SU-DHL-6 (cell line): ENCODE results near the gene SSX2IP.

Experiments used
- H2AFZ ChIP-seq: fragments of 200-600 bp; sonication (generic); 2 replicates; pipeline ENCODE4 v1.6.1; 2014; ENCODE audit warnings: low read depth, mild to moderate bottlenecking, moderate library complexity, mixed read lengths, antibody characterized with exemption, low read length; ENCODE audit not compliant: severe bottlenecking
- H3F3A ChIP-seq: fragments of 200-600 bp; shearing (Covaris generic); 2 replicates; pipeline ENCODE4 v1.6.0; 2016; ENCODE audit warnings: antibody characterized with exemption, mild to moderate bottlenecking; ENCODE audit not compliant: insufficient read depth
- H3K27ac ChIP-seq: fragments of 200-600 bp; sonication (generic); 2 replicates; pipeline ENCODE4 v1.5.1; 2016; ENCODE audit warnings: low read depth, mild to moderate bottlenecking, low read length, moderate library complexity, mixed read lengths
- H3K27me3 ChIP-seq: fragments of 200-600 bp; sonication (generic), shearing (Covaris generic); 2 replicates; pipeline ENCODE4 v1.6.0; 2014; ENCODE audit warnings: mild to moderate bottlenecking, low read length
- H3K36me3 ChIP-seq: fragments of 200-600 bp; sonication (generic); 2 replicates; pipeline ENCODE4 v1.6.1; 2014; ENCODE audit warnings: mild to moderate bottlenecking, low read length, mixed read lengths
- H3K4me2 ChIP-seq: fragments of 300-600, 200-600 bp; shearing (Covaris generic), sonication (generic); 2 replicates; pipeline ENCODE4 v1.6.0; 2014; ENCODE audit warnings: low read length, low read depth, mild to moderate bottlenecking; ENCODE audit not compliant: poor library complexity, severe bottlenecking
- H3K4me3 ChIP-seq: fragments of 200-600 bp; sonication (generic); 2 replicates; pipeline ENCODE4 v1.5.1; 2014; ENCODE audit warnings: antibody characterized with exemption, low read length, mild to moderate bottlenecking, mixed read lengths; ENCODE audit not compliant: insufficient read depth, poor library complexity, severe bottlenecking
- H3K79me2 ChIP-seq: fragments of 200-600 bp; sonication (generic); 2 replicates; pipeline ENCODE4 v1.6.1; 2014; ENCODE audit warnings: mild to moderate bottlenecking, low read length, moderate library complexity; ENCODE audit not compliant: insufficient read depth
- H3K9ac ChIP-seq: fragments of 200-600 bp; sonication (generic); 2 replicates; pipeline ENCODE4 v1.7.0; 2014; ENCODE audit warnings: mild to moderate bottlenecking, low read length
- H3K9me2 ChIP-seq: fragments of 200-600 bp; sonication (generic); replicated peaks from 2 replicates; pipeline ENCODE4 v1.6.1; 2014; ENCODE audit warnings: low read length; ENCODE audit not compliant: insufficient read depth
- H3K9me3 ChIP-seq: fragments of 200-600 bp; sonication (generic); 2 replicates; pipeline ENCODE4 v1.6.1; 2014; ENCODE audit warnings: low read length, mixed read lengths; ENCODE audit not compliant: insufficient read depth
- H4K20me1 ChIP-seq: fragments of 200-600 bp; sonication (generic); 2 replicates; pipeline ENCODE4 v1.6.1; 2014; ENCODE audit warnings: low read depth, mild to moderate bottlenecking, antibody characterized with exemption, low read length, moderate library complexity, mixed read lengths
- CTCF ChIP-seq: fragments of 200-600 bp; sonication (generic); IDR thresholded peaks from one replicate; pipeline ENCODE4 v1.5.1; 2017; ENCODE audit warnings: antibody characterized with exemption, mild to moderate bottlenecking, low read length, moderate library complexity; ENCODE audit not compliant: insufficient read depth, poor library complexity, severe bottlenecking
- EZH2phosphoT487 ChIP-seq: fragments of 200-600 bp; sonication (generic), shearing (Covaris generic); conservative IDR thresholded peaks from 2 replicates; pipeline ENCODE4 v1.6.1; 2018; ENCODE audit warnings: mild to moderate bottlenecking, antibody characterized with exemption, low read length, moderate library complexity, mixed read lengths

SSX2IP gene

GRCh38 chr1:84690397-84691121 lies at the start of gene SSX2IP:
Gene SSX2IP (minus strand): TSS chr1:84690461. CDS start chr1:84671219, 19,242 bp downstream.
- H3K79me2 ChIP-seq: peaks cover 26% of the 10 kb centered on the region; the same call in 1 of the 2 replicates
- no peaks in the 10 kb centered on the region for H3K9me2 ChIP-seq
- H3K36me3 ChIP-seq: no peaks in the 10 kb centered on the region
- peak within 1 kb of the TSS; percentile 98 for H2AFZ ChIP-seq
- TF ChIP-seq CTCF (no peak), EZH2phosphoT487 (no peak)
- H3K4me2 ChIP-seq: peak within 1 kb of the TSS; percentile 92
- 0 out of 2 replicates have a peak, but pooled peaks cover 9% of the 10 kb centered on the region for H3F3A ChIP-seq
- H3K9me3 ChIP-seq: no peaks in the 10 kb centered on the region
- no peak within 1 kb of the TSS for H3K27ac ChIP-seq
- peak within 1 kb of the TSS; percentile 66 for H3K9ac ChIP-seq
- no peaks in the 10 kb centered on the region for H3K27me3 ChIP-seq
- peak within 1 kb of the TSS; percentile 73 for H3K4me3 ChIP-seq
- peaks cover 20% of the 10 kb centered on the region; the same call in 1 of the 2 replicates for H4K20me1 ChIP-seq

- Histone ChIP-seq H3K79me2 (no peaks in the 10 kb centered on the region), H3K36me3 (no peaks in the 10 kb centered on the region), H3K4me2 (no peak overlapping the region), H3K9me2 (no peaks in the 10 kb centered on the region), H3K9ac (no peak overlapping the region), H3K4me3 (no peak overlapping the region), H3K27me3 (no peaks in the 10 kb centered on the region), H3F3A (no peaks in the 10 kb centered on the region), H3K9me3 (no peaks in the 10 kb centered on the region), H3K27ac (no peak overlapping the region), H2AFZ (no peak overlapping the region), H4K20me1 (no peaks in the 10 kb centered on the region)
- no peak for TF ChIP-seq CTCF
- TF ChIP-seq EZH2phosphoT487: no peak
Measured at GRCh38 chr1:84738237-84738636, 48.0 kb upstream of the SSX2IP start.

GRCh38 chr1:84737590-84737989 lies 47.3 kb upstream of the SSX2IP start:
- Histone ChIP-seq H2AFZ (no peak overlapping the region), H3K27ac (no peak overlapping the region), H3K4me3 (no peak overlapping the region), H3K9me2 (no peaks in the 10 kb centered on the region), H4K20me1 (no peaks in the 10 kb centered on the region), H3K27me3 (no peaks in the 10 kb centered on the region), H3K4me2 (no peak overlapping the region), H3K9ac (no peak overlapping the region), H3K9me3 (no peaks in the 10 kb centered on the region; the same call in 1 of the 2 replicates), H3F3A (no peaks in the 10 kb centered on the region), H3K79me2 (no peaks in the 10 kb centered on the region), H3K36me3 (no peaks in the 10 kb centered on the region)
- no peak for TF ChIP-seq EZH2phosphoT487
- no peak for TF ChIP-seq CTCF
